Colonic mucosa (tissue), 4 donors: Measurements from ENCODE around the gene TSPAN10. TPM values are rescaled to one million over a fixed set of nuclear protein-coding genes. Genes with fewer than 3 reads are reported as not detected.
A peak's percentile ranks its signal among the peaks of the same experiment; 100 is the strongest.

ENCODE experiments used
- DNase-seq: peaks from one replicate; pipeline ENCODE4 v3.0.0-alpha.2; 2020
- H3K27ac ChIP-seq: fragments of 200-600 bp; one replicate; pipeline ENCODE4 v1.8.0; 2021
- H3K27me3 ChIP-seq: fragments of 200-600 bp; one replicate; pipeline ENCODE4 v1.8.0; 2021
- H3K36me3 ChIP-seq: fragments of 200-600 bp; one replicate; pipeline ENCODE4 v1.8.0; 2021
- H3K4me1 ChIP-seq: fragments of 200-600 bp; one replicate; pipeline ENCODE4 v1.8.0; 2021; ENCODE audit warnings: mild to moderate bottlenecking
- H3K4me3 ChIP-seq: fragments of 200-600 bp; one replicate; pipeline ENCODE4 v1.8.0; 2021
- H3K9ac ChIP-seq, 2 donors: one replicate each; pipeline ENCODE4 v1.7.0; 2013; ENCODE audit warnings: control low read depth in 2 of 2, low read depth in 2 of 2, low read length in 2 of 2
- H3K9me3 ChIP-seq: fragments of 200-600 bp; one replicate; pipeline ENCODE4 v1.8.0; 2021
- CTCF ChIP-seq: fragments of 200-600 bp; IDR thresholded peaks from one replicate; pipeline ENCODE4 v1.8.0; 2022; ENCODE audit warnings: antibody characterized with exemption, mild to moderate bottlenecking
- intact Hi-C: fragments of 100-400 bp; cut with DNase I; formaldehyde crosslinking; loops from one replicate; pipeline ENCODE4 v1.14.1; 2022
- total RNA-seq, 2 donors: library from RNA; stranded (reverse); fragmentation: NEBNext Ultra II Directional in 1 of 2; extraction: Animal tissue kit (Norgen Biotek cat#: 25700) in 1 of 2; gene quantifications; one replicate each; pipeline ENCODE4 v1.2.1, GENCODE V29; 2021
- donor health status: healthy.
- donor health status: DM: no; HTN: no; CAD: no.
- donor health status: DM: no; HTN: no; CAD: no.

Gene TSPAN10
- total RNA-seq: under 1 TPM; 0.25 to 0.32 TPM

- H3K4me1 ChIP-seq: peaks cover 13% of the 10 kb centered on the region
- H3K36me3 ChIP-seq: no peaks in the 10 kb centered on the region
- no peaks in the 10 kb centered on the region for H3K27me3 ChIP-seq
- peak within 1 kb of the TSS; percentile 85 to 96 for H3K9ac ChIP-seq
- peak; percentile 85 for DNase-seq
- peak within 1 kb of the TSS; percentile 79 for H3K27ac ChIP-seq
- H3K4me3 ChIP-seq: peak within 1 kb of the TSS; percentile 64
- intact Hi-C loops: no loop called here
- H3K9me3 ChIP-seq: no peaks in the 10 kb centered on the region
- no peak for TF ChIP-seq CTCF
Observed at GRCh38 chr17:81636505-81637288, at the start of gene TSPAN10, which contains the start of gene NPLOC4. Gene TSPAN10, plus strand, starts transcription at chr17:81637196. Its CDS starts 5,217 bp downstream, at chr17:81642413. Gene NPLOC4, minus strand, starts transcription at chr17:81637112. Its CDS starts 182 bp downstream, at chr17:81636930.

GRCh38 chr17:81589612-81590011, 47.4 kb upstream of the TSPAN10 start:
- no peak for TF ChIP-seq CTCF
- Histone ChIP-seq H3K4me1 (no peaks in the 10 kb centered on the region), H3K27me3 (no peaks in the 10 kb centered on the region), H3K9me3 (no peaks in the 10 kb centered on the region), H3K4me3 (no peak overlapping the region), H3K27ac (no peak overlapping the region), H3K36me3 (peaks cover 12% of the 10 kb centered on the region), H3K9ac (no peak overlapping the region)
- DNase-seq: no peak
- intact Hi-C loops: no loop called here

DNA sequence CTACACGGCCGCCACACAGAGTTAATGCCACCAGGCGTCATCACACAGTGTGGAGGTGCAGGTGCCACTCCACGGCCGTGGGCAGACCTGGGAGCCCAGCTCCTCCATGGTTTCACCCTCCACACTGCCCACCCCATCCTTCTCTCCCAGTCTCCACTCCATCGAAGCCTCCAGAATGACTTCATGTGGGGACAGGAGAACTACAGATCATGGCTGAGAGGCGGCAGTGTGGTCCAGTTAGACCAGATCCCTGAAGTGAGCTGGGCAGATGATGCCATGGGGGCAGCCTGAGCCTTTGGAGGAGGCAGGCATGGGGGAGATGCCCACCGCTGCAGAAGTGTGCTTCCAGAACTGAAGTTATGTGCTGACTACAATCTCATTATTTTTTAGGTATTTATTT, 46.9 kb upstream of the TSPAN10 start:
- no peak overlapping the region for H3K4me3 ChIP-seq
- H3K27me3 ChIP-seq: no peaks in the 10 kb centered on the region
- no peak overlapping the region for H3K9ac ChIP-seq
- peaks cover 12% of the 10 kb centered on the region for H3K36me3 ChIP-seq
- intact Hi-C loops: no loop called here
- TF ChIP-seq CTCF: no peak
- no peak for DNase-seq
- H3K9me3 ChIP-seq: no peaks in the 10 kb centered on the region
- H3K27ac ChIP-seq: no peak overlapping the region
- no peaks in the 10 kb centered on the region for H3K4me1 ChIP-seq

DNA sequence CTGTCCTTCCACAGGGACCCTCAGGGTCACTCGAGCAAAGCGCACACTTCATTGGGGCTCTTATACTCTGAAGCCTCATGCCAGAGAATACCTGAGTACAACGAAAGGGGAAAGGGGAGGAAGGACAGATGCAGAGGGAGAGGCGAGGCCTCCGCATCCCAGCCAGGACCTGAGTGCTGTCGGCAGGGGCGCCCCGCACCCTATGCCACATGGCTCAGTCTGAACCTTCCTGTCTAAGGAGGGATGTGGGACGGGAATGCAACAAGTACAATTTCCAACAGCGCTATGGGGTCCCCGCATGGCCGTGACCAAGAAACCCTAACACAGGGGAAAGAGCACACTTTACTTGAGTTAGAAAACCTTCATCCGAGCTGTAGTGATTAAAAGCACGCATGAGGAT, 45.0 kb upstream of the TSPAN10 start:
- Histone ChIP-seq H3K27me3 (no peaks in the 10 kb centered on the region), H3K9me3 (no peaks in the 10 kb centered on the region), H3K9ac (no peak overlapping the region), H3K4me3 (no peak overlapping the region), H3K36me3 (peaks cover 15% of the 10 kb centered on the region), H3K27ac (no peak overlapping the region), H3K4me1 (no peaks in the 10 kb centered on the region)
- DNase-seq: no peak
- no peak for TF ChIP-seq CTCF
- intact Hi-C loops: no loop called here

GRCh38 chr17:81593105-81593871, 43.7 kb upstream of the TSPAN10 start:
- Histone ChIP-seq H3K27ac (no peak overlapping the region), H3K4me3 (no peak overlapping the region), H3K27me3 (no peaks in the 10 kb centered on the region), H3K9me3 (no peaks in the 10 kb centered on the region), H3K9ac (no peak overlapping the region), H3K4me1 (no peaks in the 10 kb centered on the region), H3K36me3 (peaks cover 11% of the 10 kb centered on the region)
- intact Hi-C loops: no loop called here
- TF ChIP-seq CTCF: no peak
- DNase-seq: no peak
